GM19043 (cell line): ENCODE data around the gene UACA.

Experiments used
- ATAC-seq: cut with Tn5 transposase; IDR thresholded peaks from one replicate; pipeline ENCODE4 v1.9.1; 2021; ENCODE audit warnings: low read depth; ENCODE audit not compliant: unreplicated experiment

UACA gene

GRCh38 chr15:70715840-70716485, 47.4 kb downstream of the UACA start:
- ATAC-seq, result no peak

DNA sequence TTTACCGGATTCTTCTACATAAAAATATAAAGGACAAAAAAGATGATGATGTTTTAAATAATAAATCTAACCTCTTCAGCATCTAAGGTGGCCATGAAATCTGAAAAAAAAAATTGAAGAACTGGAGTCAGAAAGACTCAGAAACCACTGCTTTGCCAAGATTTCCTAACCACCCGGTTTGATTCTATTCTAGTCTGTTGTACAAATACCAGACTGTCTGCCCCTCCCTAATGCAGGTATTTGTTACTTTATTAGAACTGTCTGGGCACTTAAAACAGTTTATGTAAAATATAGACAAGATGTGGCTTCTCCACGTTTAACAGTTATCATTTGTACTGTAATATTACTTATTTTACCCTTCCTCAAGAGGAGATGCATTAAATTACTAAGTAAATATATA, 48.8 kb downstream of the UACA start:
- ATAC-seq, result no peak

DNA sequence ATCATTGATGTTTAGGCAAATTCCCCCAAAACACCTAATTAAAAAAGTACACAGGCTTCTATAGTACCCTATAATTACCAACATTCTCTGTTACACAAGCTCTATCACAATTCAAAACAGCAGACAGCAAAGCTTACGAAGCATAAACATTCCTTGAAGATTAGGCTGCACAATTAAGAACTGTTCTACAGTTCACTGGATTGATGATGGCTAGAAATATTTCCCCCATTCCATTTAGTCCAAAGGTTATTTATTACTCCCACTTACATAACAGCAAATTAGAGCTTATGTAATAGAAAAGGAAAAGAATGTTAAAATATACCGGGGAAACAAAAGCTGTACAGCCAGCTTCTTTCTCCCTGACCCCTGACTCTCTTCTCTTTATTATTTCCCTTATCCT, 49.3 kb downstream of the UACA start:
- no peak for ATAC-seq

GRCh38 chr15:70712271-70712670, 51.1 kb downstream of the UACA start:
- no peak for ATAC-seq

- ATAC-seq, result no peak
Measured at GRCh38 chr15:70710714-70711113, 52.6 kb downstream of the UACA start.

DNA sequence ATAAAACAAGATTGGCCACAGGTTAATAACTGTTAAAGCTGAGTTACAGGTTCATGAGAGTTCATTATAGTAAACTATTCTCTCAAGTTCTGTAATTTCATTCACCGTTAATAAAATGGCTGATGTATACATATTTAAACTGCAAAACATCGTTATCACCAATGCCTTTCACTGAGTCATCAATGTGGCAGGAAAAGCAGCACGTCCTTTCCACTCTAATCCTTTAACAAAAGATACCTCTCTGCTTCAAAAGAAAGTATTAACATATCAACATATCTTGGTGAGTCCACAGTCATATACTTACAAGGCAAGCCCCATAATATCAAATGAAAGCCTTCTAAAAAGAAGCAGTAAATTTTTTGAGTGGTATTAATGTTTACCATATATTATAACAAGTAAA, 54.5 kb downstream of the UACA start:
- ATAC-seq, result no peak

GRCh38 chr15:70707686-70708300, 55.6 kb downstream of the UACA start:
- no peak for ATAC-seq

DNA sequence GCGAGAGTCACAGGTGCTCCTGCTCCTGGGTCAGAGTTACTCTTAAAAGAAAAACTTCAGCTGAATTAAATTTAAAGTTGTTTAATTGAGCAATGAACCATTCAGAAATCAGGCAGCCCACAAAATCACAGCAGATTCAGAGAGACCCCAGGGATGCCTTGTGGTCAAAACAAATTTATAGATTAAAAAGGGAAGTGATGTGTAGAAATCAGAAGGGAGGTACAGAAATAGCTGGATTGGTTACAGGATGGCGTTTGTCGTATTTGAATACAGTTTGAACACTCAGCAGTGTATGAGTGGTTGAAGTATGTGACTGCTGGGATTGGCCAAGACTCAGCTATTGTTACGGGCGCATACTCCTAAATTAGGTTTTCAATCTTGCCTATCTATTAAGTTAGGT, 58.6 kb downstream of the UACA start:
- no peak for ATAC-seq

- no peak for ATAC-seq
Measured at GRCh38 chr15:70704166-70704565, 59.2 kb downstream of the UACA start.

DNA sequence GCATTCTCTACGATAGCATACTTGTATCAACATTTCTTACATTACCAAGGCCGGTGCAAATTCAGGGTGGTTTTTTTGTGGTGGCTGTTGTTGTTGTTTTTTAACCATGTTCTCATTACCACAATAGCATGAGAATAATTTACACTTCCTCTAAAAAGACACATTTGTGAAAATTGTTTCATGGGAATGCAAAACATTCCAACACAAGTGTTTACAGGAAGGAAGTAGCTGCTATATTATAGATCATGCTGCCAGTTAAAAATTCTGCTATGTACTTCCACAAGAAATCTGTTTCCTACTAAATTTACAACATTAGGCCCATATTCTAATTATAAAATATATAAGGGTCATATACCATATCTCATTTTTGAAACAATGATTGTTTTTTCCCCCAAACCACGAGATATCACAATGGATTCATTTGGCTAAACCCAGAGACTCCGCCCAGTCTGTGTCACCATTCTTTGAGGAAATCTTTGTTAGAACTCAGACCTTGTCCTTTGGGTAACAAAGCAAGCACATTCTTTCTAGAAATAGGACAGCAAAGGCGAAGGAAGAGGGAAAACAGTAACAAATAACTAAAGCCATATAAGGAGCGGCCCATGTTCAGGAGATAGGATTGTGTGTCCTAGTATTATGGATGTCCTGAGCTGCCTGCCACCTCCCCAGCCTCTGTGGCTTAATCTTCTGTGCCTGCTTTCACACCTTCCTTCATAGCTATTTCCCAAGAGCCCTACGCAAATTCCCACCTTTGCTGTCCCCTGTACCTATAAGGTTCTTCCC, 60.1 kb downstream of the UACA start:
- ATAC-seq, result no peak

DNA sequence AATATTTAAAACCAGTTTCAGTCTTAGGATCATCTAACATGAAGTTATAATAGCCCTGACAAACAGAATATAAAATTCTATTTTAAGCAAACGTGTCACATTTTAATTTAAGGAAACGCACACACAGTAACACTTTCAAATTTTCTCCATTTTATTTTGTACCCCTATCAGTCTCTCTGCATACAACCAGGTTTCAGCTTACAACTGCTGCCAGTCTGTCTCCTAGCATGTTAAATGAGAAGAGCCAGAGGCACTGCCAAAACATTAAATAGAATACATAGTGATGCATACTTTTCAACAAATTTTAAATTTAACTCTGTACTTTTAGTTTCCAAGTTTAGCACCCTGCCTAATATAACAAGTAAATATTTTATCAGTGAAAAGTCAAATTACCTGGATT, 60.8 kb downstream of the UACA start:
- ATAC-seq, result no peak

DNA sequence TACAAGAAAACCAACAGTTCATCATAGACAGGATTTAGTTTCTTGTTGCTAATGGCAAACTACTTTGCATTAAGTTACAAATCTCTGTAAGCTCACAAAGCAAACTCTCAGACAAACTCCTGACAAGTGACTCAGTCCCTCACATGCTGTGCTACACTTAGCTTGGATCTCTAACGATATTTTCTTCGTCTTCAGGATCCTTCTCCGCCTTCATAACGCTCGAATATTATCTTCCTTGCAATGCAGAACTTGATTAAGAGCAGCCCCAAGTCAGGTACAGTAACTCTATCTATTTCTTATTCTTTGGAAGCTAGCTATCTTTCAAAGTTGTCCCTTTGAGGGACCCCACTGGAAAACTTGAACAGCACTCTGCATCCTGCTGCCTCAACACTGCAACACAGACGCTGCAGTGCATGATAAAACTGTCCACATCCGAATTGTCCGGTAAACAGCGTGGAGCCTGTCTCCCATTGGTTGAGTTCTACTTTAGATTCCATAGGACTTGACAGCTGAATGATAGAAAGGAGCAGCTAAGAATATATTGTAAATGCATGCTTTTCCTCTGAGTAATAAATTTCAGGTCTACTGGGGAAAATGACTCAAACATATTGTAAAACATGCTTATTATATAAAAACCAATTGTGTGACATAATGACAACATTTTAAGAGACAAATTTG, 61.3 kb downstream of the UACA start:
- no peak for ATAC-seq

DNA sequence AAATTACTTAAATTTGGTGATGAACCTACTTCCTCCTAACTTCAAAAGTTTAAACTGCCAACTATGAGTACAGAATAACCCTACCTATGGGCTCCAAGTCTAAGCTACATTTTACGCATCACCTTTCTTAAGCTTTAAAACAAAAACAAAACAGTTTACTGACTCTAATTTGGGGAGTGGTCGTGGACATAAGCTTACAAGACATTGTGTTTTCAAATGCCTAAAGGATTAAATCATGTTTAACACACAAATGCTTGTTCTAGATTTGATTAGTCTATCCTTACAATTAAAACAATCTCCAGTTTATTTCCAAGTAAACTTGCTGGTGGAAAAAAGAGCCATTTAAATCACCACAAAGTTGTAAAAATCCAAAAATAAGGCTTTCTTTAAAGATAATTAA, 62.2 kb downstream of the UACA start:
- no peak for ATAC-seq

DNA sequence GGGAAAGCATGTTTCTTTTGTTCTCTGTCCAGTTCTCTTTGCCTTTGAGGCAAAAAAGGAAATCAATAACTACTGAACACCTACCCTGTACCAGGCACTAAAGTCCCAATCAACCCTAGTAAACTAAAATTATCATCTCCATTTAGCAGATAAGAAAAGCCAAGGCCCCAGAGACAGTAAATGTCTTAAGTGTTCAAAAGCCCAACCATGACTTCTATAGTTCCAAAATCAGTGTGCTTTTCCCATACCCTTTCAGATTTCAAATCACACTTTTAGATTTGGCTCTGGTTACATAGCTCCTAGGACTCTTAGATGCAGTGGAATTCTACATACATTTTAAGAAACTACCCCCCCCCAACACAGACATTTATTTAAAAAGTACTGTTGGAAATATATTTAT, 63.5 kb downstream of the UACA start:
- no peak for ATAC-seq

GRCh38 chr15:70698836-70699390, 64.4 kb downstream of the UACA start:
- ATAC-seq, result no peak

GRCh38 chr15:70698426-70698825, 64.9 kb downstream of the UACA start:
- no peak for ATAC-seq

DNA sequence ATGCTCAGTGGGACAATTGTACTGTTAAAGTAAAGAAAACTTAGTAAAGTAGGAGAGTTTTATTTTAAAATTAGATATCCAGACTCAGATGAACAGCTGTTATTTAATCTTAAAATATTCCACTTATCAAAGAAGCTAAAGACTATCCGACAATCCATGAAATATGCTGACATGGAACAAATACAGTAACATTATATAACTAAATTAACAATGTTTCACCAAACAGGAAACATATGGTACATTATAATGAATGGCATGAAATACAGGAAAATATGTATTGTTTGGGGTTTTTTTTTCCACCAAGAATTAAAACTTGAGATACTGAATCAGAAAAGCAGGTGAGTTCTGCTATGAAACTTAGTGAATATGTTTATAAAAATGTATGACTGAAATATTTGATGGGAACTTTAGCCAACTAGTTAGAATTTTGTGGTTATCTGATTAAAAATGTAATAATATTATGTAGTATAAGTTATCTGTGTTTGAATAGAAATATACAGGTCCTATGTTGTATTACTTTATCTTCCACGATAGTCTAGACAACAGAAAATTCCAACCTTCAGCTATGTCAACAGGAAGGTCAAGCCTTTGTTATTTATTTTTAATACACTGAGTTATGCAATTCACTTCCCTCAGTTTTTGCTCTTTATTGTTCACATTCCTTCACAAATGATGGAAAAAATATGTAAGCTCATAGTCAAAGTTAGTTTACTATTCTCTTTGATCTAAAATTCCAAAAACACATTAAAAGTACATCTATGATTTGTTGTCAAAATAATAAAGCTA, 72.7 kb downstream of the UACA start:
- ATAC-seq, result no peak

DNA sequence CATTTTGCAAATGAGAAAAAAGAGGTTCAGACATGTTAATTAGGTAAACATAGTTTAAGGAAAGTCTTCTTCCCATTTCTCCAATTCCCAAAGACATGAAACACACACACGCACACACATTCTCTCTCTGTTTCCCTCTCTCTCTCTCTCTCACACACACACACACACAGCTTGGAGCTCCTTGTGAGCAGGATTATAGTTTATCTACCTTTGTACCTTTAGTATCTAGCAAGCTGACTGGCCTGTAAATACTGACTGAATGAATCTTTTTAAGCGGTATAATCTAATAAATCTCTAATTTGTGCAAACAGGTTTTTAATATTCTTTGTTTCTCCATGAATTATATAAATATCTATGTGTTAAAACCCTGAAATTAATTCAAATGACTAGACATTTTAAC, 73.3 kb downstream of the UACA start:
- ATAC-seq, result no peak

- no peak for ATAC-seq
Measured at GRCh38 chr15:70687482-70687881, 75.9 kb downstream of the UACA start.

DNA sequence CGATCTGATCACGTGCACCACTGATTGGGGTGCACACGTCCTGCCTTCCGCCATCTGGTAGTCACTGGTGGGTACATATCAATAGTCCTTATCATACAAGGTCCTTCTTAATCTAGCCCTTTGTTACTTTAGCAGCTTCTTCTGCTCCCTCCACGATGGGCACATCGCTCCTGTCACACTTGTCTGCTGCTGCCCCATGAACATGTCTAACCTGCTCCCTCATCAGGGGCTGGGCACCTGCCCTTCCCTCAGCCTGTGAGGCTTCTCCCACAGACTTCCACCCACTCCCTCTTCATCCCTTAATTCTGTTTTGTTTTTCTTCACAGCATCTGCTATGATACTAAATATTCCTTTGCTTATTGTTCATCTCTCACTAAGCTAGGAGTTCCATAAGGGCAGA, 82.5 kb downstream of the UACA start:
- no peak for ATAC-seq

DNA sequence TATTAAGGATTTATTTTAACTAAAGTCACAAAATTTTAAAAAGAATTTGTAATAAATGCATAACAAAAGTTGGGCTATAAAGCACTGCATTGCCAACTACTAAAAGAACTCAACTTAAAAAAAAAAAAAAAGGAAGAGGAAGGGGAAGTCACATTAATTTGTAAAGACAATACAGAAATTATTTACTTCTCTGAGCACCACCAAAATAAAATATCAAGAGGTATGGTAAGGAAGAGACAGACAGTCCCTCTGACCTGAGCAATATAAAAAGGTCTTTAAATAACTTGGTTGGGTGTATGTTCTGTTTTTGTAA, 83.5 kb downstream of the UACA start:
- no peak for ATAC-seq
